ENCODE data around the gene FAF2. TPM values are rescaled to one million over a fixed set of nuclear protein-coding genes. Genes with fewer than 3 reads are reported as not detected.

The FAF2 gene
- total and polyA plus RNA-seq, 8 donors = 33.9 to 54.4 (median 50.8) TPM

- intact Hi-C loops (cut with DNase I) = no loop called here
- no peaks in the 10 kb centered on the region for H3K27me3 ChIP-seq
- H3K4me3 ChIP-seq = no peak overlapping the region
- TF ChIP-seq CTCF (IDR thresholded peaks at IDR 0.05) = no peak
- H3K27ac ChIP-seq = no peak overlapping the region
- H3K9me3 ChIP-seq = no peaks in the 10 kb centered on the region
- DNase-seq (no peak), ATAC-seq (no peak)
- peaks cover 0 to 2% of the 10 kb centered on the region in 2 donors for H3K36me3 ChIP-seq
- peaks cover 6 to 8% of the 10 kb centered on the region in 2 donors for H3K4me1 ChIP-seq
Observed at GRCh38 chr5:176458904-176459561, 10.8 kb downstream of the FAF2 start.

GRCh38 chr5:176461349-176461748 lies 13.2 kb downstream of the FAF2 start:
- no peak for DNase-seq
- intact Hi-C loops (cut with DNase I) = no loop called here
- H3K27ac ChIP-seq = no peak overlapping the region
- no peak for TF ChIP-seq CTCF (IDR thresholded peaks at IDR 0.05)
- H3K27me3 ChIP-seq = no peaks in the 10 kb centered on the region
- H3K9me3 ChIP-seq = no peaks in the 10 kb centered on the region
- no peaks in the 10 kb centered on the region for H3K36me3 ChIP-seq
- H3K4me1 ChIP-seq = peaks cover 4 to 13% of the 10 kb centered on the region in 2 donors
- ATAC-seq = no peak
- H3K4me3 ChIP-seq = no peak overlapping the region

GRCh38 chr5:176463113-176463764 lies 15.1 kb downstream of the FAF2 start:
- intact Hi-C loops (cut with DNase I) = no loop called here
- Histone ChIP-seq H3K4me1 (peaks cover 0 to 25% of the 10 kb centered on the region in 2 donors), H3K36me3 (no peaks in the 10 kb centered on the region), H3K4me3 (no peak overlapping the region), H3K9me3 (no peaks in the 10 kb centered on the region), H3K27ac (no peak overlapping the region), H3K27me3 (no peaks in the 10 kb centered on the region)
- TF ChIP-seq CTCF (IDR thresholded peaks at IDR 0.05) = no peak
- ATAC-seq (no peak), DNase-seq (no peak)

GRCh38 chr5:176466245-176466871 lies 18.2 kb downstream of the FAF2 start:
- ATAC-seq (peak; percentile 87), DNase-seq (peak in 2 of 4 donors; percentile 80 to 83)
- peaks cover 0 to 25% of the 10 kb centered on the region in 2 donors for H3K4me1 ChIP-seq
- intact Hi-C loops (cut with DNase I) = no loop called here
- no peaks in the 10 kb centered on the region for H3K36me3 ChIP-seq
- H3K9me3 ChIP-seq = no peaks in the 10 kb centered on the region
- peak overlapping the region in 1 of 2 donors; percentile 28 for H3K27ac ChIP-seq
- TF ChIP-seq CTCF (IDR thresholded peaks at IDR 0.05) = no peak
- no peak overlapping the region for H3K4me3 ChIP-seq
- H3K27me3 ChIP-seq = no peaks in the 10 kb centered on the region

GRCh38 chr5:176469296-176469695 lies 21.1 kb downstream of the FAF2 start:
- TF ChIP-seq CTCF (IDR thresholded peaks at IDR 0.05) = no peak
- H3K27me3 ChIP-seq = no peaks in the 10 kb centered on the region
- no peak overlapping the region for H3K27ac ChIP-seq
- DNase-seq (no peak), ATAC-seq (no peak)
- H3K9me3 ChIP-seq = no peaks in the 10 kb centered on the region
- intact Hi-C loops (cut with DNase I) = no loop called here
- no peak overlapping the region for H3K4me3 ChIP-seq
- peaks cover 0 to 25% of the 10 kb centered on the region in 2 donors for H3K4me1 ChIP-seq
- H3K36me3 ChIP-seq = peaks cover 0 to 5% of the 10 kb centered on the region in 2 donors

All from left lung (tissue), 10 donors.